ENCODE measurements around the gene OBSCN. TPM values are rescaled to one million over a fixed set of nuclear protein-coding genes. Genes with fewer than 3 reads are reported as not detected.

Gene OBSCN
- total RNA-seq, 2 experiments from 2014 or later = 80.8 to 82.2 TPM

DNA sequence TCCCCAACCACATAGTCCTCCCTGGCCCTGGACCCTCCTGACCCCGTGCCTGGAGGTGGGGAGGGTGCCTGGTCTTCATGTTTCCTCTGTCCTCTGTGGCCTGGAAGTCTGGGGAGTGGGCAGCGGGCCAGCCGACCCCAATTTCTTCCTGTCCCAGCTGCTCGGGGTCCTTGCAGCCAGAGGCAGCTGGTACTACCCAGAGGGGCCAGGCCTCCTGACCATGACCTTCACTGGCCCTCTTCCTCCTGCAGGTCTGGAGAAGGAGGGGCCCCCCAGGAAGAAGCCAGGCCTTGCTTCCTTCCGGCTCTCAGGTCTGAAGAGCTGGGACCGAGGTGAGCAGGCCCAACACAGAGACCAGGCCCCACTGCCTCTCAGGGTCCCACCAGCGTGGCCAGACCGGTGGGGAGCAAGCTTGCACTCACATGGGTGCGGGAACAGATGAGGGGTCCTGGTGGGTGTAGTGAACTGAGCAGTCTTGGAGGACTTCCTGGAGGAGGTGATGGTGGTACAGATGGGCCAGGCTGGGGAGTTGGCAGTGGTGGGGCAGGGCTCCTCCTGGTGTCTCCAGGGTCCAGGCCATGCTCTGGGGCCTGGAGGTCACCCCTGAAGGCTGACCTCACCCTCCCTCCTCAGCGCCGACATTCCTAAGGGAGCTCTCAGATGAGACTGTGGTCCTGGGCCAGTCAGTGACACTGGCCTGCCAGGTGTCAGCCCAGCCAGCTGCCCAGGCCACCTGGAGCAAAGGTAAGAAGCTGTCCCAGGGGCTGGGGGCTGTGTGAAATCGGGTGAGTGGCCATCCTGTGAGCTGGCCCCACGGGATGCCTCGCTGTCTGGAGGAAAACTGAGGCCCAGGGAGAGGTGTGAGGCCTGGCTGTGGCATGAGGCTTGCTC lies 166.1 kb downstream of the OBSCN start:
- H3K36me3 Mint-ChIP-seq (ENCODE audit: low read depth) = peaks cover 3% of the 10 kb centered on the region
- H3K27ac ChIP-seq (ENCODE audit: low read depth in 1 of 2, low read length in 2 of 2) = no peak overlapping the region
- H3K27me3 ChIP-seq (ENCODE audit: control insufficient read depth in 1 of 2, insufficient read depth in 2 of 2, low read length in 2 of 2) = peaks cover 0 to 3% of the 10 kb centered on the region in 2 experiments
- H3K9me3 Mint-ChIP-seq = no peaks in the 10 kb centered on the region
- ATAC-seq (ENCODE audit: poor library complexity) = no peak
- peaks cover 12% of the 10 kb centered on the region for H3K4me1 ChIP-seq (ENCODE audit: insufficient read depth, low read length)
- CTCF ChIA-PET = no interaction called here
- TF ChIP-seq, protein P1, sequence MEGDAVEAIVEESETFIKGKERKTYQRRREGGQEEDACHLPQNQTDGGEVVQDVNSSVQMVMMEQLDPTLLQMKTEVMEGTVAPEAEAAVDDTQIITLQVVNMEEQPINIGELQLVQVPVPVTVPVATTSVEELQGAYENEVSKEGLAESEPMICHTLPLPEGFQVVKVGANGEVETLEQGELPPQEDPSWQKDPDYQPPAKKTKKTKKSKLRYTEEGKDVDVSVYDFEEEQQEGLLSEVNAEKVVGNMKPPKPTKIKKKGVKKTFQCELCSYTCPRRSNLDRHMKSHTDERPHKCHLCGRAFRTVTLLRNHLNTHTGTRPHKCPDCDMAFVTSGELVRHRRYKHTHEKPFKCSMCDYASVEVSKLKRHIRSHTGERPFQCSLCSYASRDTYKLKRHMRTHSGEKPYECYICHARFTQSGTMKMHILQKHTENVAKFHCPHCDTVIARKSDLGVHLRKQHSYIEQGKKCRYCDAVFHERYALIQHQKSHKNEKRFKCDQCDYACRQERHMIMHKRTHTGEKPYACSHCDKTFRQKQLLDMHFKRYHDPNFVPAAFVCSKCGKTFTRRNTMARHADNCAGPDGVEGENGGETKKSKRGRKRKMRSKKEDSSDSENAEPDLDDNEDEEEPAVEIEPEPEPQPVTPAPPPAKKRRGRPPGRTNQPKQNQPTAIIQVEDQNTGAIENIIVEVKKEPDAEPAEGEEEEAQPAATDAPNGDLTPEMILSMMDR (IDR thresholded peaks at IDR 0.05) = no peak
- intact Hi-C loops (cut with DNase I, micrococcal nuclease) = no loop called here
- H3K36me3 ChIP-seq (ENCODE audit: insufficient read depth, low read length) = no peaks in the 10 kb centered on the region
- H3K4me1 Mint-ChIP-seq (ENCODE audit: low read depth) = no peaks in the 10 kb centered on the region
- POLR2A ChIA-PET = no interaction called here
- H3K9me3 ChIP-seq (ENCODE audit: control insufficient read depth in 1 of 2, insufficient read depth in 1 of 2, low read length in 2 of 2) = peaks cover 0 to 11% of the 10 kb centered on the region in 2 experiments
- DNase-seq = peak in 1 of 14 experiments; percentile 1
- no peak overlapping the region for H3K4me3 Mint-ChIP-seq
- H3K27ac Mint-ChIP-seq = no peak overlapping the region
- no peak overlapping the region for H3K4me3 ChIP-seq (ENCODE audit: low read length)
- no peaks in the 10 kb centered on the region for H3K27me3 Mint-ChIP-seq

DNA sequence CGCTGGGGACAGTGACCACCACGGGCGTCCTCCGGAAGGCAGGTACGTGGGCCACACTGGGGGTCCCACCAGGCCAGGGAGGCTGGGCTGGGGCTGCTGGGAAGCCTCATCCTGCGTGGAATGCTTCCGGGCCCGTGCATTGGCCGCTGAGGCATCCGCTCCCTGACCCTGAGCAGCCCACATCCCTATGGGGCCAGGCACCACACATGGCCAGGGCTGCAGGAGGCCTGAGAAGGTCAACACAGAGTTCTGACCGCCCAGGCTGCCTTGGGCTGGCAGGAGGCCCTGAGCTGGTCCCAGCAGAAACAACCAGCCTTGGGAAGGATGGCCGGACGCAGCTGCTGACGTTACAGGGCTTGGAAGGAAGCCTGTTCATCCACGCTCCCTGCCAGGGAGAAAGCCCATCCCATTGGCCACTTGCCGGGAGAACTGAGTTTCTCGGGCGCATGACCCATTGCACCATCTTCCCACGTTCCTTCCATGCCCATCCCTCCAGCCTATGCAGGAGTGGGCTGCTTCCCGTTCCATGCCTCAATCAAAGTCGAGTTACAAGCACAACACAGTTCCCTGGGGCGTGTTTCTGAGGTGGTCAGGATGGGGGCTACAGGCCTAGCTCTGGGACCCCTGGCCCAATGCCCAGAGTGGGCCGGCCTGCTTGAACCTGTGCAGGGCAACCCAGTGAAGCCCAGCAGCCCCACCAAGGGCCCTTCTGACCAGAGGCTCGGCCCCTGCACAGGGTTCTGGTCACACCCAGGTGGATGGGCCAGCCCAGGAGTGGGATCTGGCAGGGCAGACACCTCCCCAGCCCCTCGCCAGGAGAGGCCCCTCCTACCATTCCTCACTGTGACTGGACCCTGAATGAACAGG lies 167.1 kb downstream of the OBSCN start:
- DNase-seq = peak in 1 of 14 experiments; percentile 4
- Histone ChIP-seq H3K36me3 (ENCODE audit: insufficient read depth, low read length) (no peaks in the 10 kb centered on the region), H3K9me3 (ENCODE audit: control insufficient read depth in 1 of 2, insufficient read depth in 1 of 2, low read length in 2 of 2) (peaks cover 0 to 11% of the 10 kb centered on the region in 2 experiments), H3K27me3 (ENCODE audit: control insufficient read depth in 1 of 2, insufficient read depth in 2 of 2, low read length in 2 of 2) (peaks cover 0 to 4% of the 10 kb centered on the region in 2 experiments), H3K27ac (ENCODE audit: low read depth in 1 of 2, low read length in 2 of 2) (no peak overlapping the region), H3K4me1 (ENCODE audit: insufficient read depth, low read length) (peaks cover 16% of the 10 kb centered on the region), H3K4me3 (ENCODE audit: low read length) (no peak overlapping the region)
- no peaks in the 10 kb centered on the region for H3K9me3 Mint-ChIP-seq
- no peaks in the 10 kb centered on the region for H3K27me3 Mint-ChIP-seq
- H3K36me3 Mint-ChIP-seq (ENCODE audit: low read depth) = peaks cover 3% of the 10 kb centered on the region
- TF ChIP-seq, protein P1 (IDR thresholded peaks at IDR 0.05) = no peak
- ChIA-PET POLR2A (no interaction called here), CTCF (no interaction called here)
- no peak overlapping the region for H3K4me3 Mint-ChIP-seq
- intact Hi-C loops (cut with DNase I, micrococcal nuclease) = no loop called here
- no peak overlapping the region for H3K27ac Mint-ChIP-seq
- H3K4me1 Mint-ChIP-seq (ENCODE audit: low read depth) = no peaks in the 10 kb centered on the region
- no peak for ATAC-seq (ENCODE audit: poor library complexity)

DNA sequence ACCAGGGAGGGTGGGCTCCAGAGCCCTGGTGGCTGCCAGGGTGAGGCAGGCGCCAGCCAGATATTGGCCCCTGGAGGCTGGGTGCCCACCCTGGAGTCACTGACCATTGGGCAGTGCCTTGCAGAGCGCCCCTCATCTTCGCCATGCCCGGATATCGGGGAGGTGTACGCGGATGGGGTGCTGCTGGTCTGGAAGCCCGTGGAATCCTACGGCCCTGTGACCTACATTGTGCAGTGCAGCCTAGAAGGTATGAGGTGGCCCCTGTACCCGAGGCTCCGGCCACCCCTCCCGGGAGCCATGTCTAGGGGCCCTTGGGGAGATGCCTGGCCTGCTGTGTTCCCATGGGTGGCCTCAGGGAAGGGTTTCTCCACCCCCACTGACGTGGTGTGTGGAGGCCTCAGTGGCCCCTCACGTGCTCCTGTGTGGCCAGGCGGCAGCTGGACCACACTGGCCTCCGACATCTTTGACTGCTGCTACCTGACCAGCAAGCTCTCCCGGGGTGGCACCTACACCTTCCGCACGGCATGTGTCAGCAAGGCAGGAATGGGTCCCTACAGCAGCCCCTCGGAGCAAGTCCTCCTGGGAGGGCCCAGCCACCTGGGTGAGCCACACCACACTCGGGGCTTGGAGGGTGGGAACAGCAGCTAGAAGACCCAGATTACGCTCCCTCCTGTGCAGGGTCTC lies 167.9 kb downstream of the OBSCN start:
- CTCF ChIA-PET = no interaction called here
- intact Hi-C loops (cut with DNase I, micrococcal nuclease) = no loop called here

More for the DNA sequence above, 167.9 kb downstream of the OBSCN start:
- Mint-ChIP-seq H3K27ac (no peak overlapping the region), H3K4me1 (ENCODE audit: low read depth) (no peaks in the 10 kb centered on the region), H3K4me3 (no peak overlapping the region), H3K27me3 (no peaks in the 10 kb centered on the region), H3K9me3 (no peaks in the 10 kb centered on the region), H3K36me3 (ENCODE audit: low read depth) (peaks cover 3% of the 10 kb centered on the region)
- Histone ChIP-seq H3K4me1 (ENCODE audit: insufficient read depth, low read length) (peaks cover 16% of the 10 kb centered on the region), H3K4me3 (ENCODE audit: low read length) (no peak overlapping the region), H3K27ac (ENCODE audit: low read depth in 1 of 2, low read length in 2 of 2) (no peak overlapping the region), H3K27me3 (ENCODE audit: control insufficient read depth in 1 of 2, insufficient read depth in 2 of 2, low read length in 2 of 2) (peaks cover 0 to 4% of the 10 kb centered on the region in 2 experiments), H3K9me3 (ENCODE audit: control insufficient read depth in 1 of 2, insufficient read depth in 1 of 2, low read length in 2 of 2) (peaks cover 0 to 11% of the 10 kb centered on the region in 2 experiments), H3K36me3 (ENCODE audit: insufficient read depth, low read length) (no peaks in the 10 kb centered on the region)
- DNase-seq (no peak), ATAC-seq (ENCODE audit: poor library complexity) (no peak)
- POLR2A ChIA-PET = no interaction called here
- TF ChIP-seq, protein P1 (IDR thresholded peaks at IDR 0.05) = no peak
